HG03103 (cell line): ENCODE results near the gene ASPSCR1.
"Not testable (repeated sequence)": the region's sequence is repeated elsewhere in the genome, so short reads cannot be mapped to it uniquely, and the experiment has no call there.

ENCODE experiments used
- ATAC-seq: cut with Tn5 transposase; IDR thresholded peaks from one replicate; pipeline ENCODE4 v1.9.1; 2021; ENCODE audit warnings: low read depth; ENCODE audit not compliant: unreplicated experiment

ASPSCR1 gene

GRCh38 chr17:82035956-82036633, 58.7 kb downstream of the ASPSCR1 start:
- no peak for ATAC-seq

GRCh38 chr17:82036634-82037091, 59.2 kb downstream of the ASPSCR1 start:
- ATAC-seq, result peak; percentile 6

GRCh38 chr17:82037092-82037888, 59.9 kb downstream of the ASPSCR1 start, which contains the start of gene DCXR:
Gene DCXR, minus strand, starts transcription at chr17:82037697. Its CDS starts 15 bp downstream, at chr17:82037682.
- peak; percentile 74 for ATAC-seq

DNA sequence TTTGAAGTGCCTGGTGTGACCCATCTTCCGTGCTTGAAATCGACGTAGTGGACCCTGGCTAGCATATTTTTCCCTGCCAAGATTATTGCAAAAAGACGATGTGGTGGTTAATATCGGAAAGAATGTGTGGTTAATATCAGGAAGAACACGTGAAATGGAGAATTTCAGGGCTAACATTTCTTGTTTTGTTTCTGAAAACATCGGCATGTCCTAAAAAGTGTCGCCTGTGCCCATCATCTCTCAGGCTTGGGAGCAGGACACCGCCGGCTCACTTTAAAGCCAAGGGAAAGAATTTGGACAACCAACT, 60.4 kb downstream of the ASPSCR1 start:
- ATAC-seq, result no peak

DNA sequence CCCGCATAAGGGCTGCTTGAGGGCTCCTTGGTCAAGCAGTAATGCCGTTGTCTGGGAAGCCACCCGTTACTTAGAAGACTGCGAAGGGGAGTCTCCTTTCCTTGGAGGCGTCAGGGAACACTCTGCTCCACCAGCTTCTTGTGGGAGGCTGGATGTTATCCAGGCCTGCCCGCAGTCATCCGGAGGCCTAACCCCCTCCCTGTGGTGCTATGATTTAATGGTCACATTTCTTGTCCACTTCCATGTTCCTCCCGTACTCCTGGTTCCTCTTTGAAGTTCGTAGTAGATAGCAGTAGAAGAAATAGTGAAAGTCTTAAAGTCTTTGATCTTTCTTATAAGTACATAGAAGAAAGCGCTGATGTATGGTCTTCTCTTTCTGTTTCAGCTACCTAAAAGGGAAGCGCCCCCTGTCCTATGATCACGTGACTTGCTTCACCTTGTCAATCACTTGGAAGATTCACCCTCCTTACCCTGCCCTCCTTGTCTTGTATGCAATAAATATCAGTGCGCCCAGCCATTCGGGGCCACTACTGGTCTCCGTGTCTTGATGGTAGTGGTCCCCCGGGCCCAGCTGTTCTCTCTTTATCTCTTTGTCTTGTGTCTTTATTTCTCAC, 61.5 kb downstream of the ASPSCR1 start:
- ATAC-seq, result not testable (repeated sequence)

DNA sequence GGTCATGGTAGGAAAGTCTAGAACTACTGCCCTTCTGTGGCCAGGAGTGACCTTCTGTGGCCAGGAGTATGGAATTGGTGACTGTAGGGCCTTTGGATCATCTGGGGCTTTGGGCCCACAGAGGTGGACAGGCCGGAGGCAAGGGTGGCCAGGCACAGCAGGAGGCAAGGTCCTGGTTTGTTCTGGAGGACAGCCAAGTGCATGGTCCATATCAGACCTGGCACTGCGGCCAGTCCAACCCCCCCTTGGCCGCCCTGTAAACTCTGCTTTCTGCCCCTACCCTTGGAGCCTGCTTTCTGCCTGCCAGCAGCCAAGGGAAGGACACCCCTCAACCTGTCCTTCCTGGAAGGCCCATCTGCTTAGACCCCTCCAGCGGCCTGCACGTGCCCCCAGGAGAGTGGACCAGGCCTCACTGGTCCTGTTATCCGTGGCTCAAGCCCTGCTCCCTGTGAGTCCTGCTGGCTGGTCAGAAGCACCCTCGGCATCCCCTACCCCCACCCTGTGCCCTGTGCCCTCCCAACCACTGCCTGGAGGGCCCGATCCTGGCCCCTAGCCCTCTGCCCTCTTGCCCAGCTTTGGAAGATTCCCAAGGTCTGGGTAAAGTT, 62.4 kb downstream of the ASPSCR1 start:
- no peak for ATAC-seq

GRCh38 chr17:82041144-82041814, 63.9 kb downstream of the ASPSCR1 start:
- ATAC-seq, result no peak

DNA sequence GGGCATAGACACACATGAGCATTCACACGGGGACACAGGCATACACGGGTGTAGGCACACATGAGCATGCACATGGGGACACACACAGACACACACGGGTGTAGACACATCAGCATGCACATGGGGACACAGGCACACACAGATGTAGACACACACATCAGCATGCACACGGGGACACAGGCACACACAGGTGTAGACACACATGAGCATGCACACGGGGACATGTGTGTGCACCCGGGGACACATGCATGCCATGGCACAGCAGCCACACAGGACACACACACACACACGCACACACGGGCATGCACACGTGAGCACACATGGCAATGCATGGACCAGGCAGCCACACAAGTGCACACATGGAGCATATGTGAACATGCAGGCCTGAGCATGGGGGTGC, 65.2 kb downstream of the ASPSCR1 start:
- no peak for ATAC-seq

- ATAC-seq, result no peak
Observed at GRCh38 chr17:82043507-82043906, 66.1 kb downstream of the ASPSCR1 start.

DNA sequence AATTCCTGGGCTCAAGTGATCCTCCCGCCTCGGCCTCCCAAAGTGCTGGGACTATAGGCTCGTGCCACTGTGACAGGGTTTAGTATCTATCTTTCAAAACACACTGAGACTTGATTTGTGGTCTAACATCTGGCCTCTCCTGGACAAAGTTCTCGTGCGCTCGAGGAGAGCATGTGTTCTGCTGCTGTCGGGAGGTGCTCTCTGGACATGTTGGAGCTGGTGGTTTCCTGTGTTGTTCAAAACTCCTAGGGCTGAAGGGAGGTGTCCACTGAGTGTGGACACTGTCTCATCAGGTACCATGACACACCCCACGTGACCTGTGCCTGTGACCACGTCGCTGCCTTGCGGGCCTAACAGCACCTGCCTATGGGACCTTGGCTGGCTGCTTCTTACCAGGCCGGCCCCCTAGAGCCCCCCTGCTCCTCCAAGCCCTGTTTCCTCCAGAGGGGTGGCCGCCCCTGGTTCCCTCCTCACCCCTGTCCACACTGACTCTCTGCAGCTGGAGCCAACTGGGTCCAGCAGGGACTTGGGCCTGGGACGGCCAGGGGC, 68.6 kb downstream of the ASPSCR1 start:
- ATAC-seq, result no peak

- no peak for ATAC-seq
Observed at GRCh38 chr17:82046903-82047302, 69.5 kb downstream of the ASPSCR1 start.

GRCh38 chr17:82047379-82047778, 70.0 kb downstream of the ASPSCR1 start:
- no peak for ATAC-seq

DNA sequence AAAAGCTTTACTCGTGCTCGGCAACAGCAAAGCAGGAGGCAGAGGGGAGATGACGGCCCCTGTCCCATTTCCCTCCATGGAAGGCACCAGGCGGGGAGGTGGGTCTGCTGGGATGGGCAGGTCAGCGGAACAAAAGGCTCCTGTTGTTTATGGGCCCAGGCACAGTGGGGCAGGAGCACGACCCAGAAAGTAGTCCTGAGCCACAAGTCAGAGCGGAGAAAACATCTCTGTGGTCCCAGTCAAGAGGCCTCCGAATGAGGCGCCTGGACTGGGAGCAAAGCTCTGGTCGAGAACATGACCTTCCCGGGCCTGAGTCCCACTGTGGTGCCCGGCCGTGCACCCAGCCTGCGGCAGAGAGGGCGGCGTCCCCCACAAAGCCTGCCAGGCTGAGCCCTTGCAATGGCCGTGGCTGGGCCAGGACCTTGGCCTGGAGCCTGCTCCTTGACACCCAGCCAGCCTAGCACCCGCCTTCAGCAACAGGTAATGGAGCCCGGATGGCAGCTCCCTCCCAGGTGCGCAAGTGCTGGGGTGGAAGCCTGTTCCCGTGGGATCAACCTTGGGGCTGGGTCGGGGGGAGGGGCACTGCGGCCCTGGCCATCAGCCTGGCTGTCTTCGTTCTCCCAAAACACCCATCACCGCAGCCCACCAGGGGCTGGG, 70.6 kb downstream of the ASPSCR1 start:
- no peak for ATAC-seq

DNA sequence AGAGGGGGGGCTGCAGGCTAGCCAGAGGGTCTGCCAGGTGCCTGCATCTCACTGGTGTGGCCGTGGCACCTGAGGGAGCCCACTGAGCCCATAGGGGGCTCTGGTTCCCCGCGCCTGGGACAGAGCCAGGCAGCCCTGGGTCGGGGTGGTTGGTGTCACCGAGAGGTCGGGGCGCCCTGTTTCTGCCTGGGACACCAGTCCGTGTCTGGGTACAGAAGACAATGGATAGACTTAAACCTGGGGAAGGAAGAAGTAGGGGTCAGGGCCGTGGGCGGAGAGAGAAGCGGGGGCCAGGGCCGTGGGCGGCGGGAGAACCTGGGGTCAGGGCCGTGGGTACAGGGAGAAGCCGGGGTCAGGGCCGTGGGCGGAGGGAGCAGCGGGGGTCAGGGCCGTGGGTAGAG, 71.1 kb downstream of the ASPSCR1 start:
- ATAC-seq, result no peak

DNA sequence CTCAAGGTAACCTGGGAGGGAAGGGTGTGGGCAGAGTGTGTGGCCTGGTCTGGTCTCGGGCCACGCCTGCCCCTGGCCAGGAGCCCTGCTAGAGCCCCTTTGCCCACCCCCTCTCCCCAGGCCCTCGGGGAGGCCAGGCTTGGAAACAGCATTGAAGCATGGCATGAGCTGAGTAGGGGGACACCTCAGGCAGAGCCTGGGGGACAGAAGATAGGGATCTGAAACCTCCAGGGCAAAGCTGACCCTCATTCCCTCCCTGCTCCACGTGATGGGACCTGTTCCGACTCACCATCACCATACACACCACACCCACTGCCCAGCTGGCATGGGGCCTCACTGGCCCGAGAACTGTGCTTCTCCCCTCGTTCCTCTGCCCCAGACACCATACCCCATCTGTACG, 71.7 kb downstream of the ASPSCR1 start:
- ATAC-seq, result no peak

- ATAC-seq, result no peak
Observed at GRCh38 chr17:82049521-82049971, 72.1 kb downstream of the ASPSCR1 start.

GRCh38 chr17:82050152-82050760, 72.8 kb downstream of the ASPSCR1 start:
- ATAC-seq, result no peak

DNA sequence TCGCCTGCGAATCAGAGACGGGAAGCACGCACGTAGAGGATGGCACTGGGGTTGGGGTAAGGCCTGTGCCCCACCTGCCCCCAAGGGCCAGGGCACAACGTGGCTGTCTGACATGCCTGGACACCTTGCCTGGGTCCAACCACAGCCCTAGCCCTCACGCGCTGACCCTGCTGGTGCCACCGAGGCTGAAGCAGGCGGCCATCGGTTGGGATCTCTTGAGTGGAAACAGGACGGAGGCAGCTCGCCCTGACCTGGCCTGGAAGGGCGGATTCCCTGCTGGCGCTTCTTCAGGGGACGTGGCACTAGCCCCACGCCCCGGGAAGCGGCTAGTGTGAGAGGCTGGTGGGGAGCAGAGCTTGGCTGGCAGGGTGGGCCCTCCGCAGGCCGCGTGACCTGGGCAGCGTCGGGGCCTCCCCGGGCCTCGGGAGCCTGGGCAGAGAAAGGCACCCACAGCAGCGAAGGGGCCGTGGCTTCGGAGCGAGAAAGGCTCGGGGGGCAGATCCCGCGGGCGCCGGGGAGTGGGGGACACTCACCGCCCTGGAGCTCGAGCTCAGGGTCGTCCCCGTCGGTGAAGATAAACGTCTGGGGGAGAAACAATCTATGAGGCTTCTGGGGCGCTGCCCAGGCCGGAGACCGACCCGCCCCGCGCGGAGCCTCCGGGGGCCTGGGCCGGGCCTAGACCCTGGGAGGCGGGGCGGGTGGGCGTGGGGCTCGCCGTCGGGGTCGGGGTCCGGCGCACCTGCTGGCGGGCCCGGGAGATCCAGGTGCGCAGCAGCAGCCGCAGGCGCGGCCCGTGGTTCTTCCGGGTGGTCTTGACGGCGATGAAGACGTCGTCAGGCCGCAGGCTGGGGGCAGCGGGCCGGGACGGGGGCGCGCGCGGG, 73.6 kb downstream of the ASPSCR1 start:
- no peak for ATAC-seq
